ENCODE results near the gene LDB2. TPM values are rescaled to one million over a fixed set of nuclear protein-coding genes. Genes with fewer than 3 reads are reported as not detected.

Gene LDB2
- total and polyA plus RNA-seq, 2 donors (not counting 1 experiment from before 2014, with no cell fraction given), result not detected

- 100% methylated on average over 2 of the region's 6 CpGs for WGBS (ENCODE audit: insufficient coverage)
- Histone ChIP-seq H3K79me2 (ENCODE audit: control insufficient read depth, insufficient read depth, low read length) (no peaks in the 10 kb centered on the region), H3K4me2 (replicated peaks; ENCODE audit: low read depth, low read length, poor library complexity, severe bottlenecking) (no peak overlapping the region), H3K9me3 (ENCODE audit: control extremely low read depth in 1 of 3, control insufficient read depth in 2 of 3, insufficient read depth in 1 of 3, low read length in 2 of 3) (peaks cover 0 to 3% (median 0%) of the 10 kb centered on the region in 3 donors), H2AFZ (ENCODE audit: insufficient read depth, low read depth, low read length, poor library complexity, severe bottlenecking) (no peak overlapping the region), H3K36me3 (replicated peaks in 1 of 2; ENCODE audit: control extremely low read depth in 1 of 2, control insufficient read depth in 1 of 2, extremely low read depth in 1 of 2, insufficient read depth in 2 of 2, low read length in 1 of 2) (no peaks in the 10 kb centered on the region), H3K9ac (ENCODE audit: low read length) (no peak overlapping the region), H3K4me3 (ENCODE audit: control extremely low read depth in 1 of 5, extremely low read depth in 1 of 5, insufficient read depth in 1 of 5, low read depth in 2 of 5, low read length in 4 of 5) (no peak overlapping the region), H4K20me1 (ENCODE audit: control insufficient read depth, insufficient read depth, low read length, poor library complexity, severe bottlenecking) (no peaks in the 10 kb centered on the region), H3K27me3 (replicated peaks in 1 of 4; ENCODE audit: control extremely low read depth in 1 of 4, control insufficient read depth in 3 of 4, insufficient read depth in 4 of 4, low read length in 3 of 4) (no peaks in the 10 kb centered on the region), H3K27ac (ENCODE audit: low read length in 2 of 2) (no peak overlapping the region), H3K4me1 (ENCODE audit: control insufficient read depth in 2 of 2, insufficient read depth in 2 of 2, low read length in 2 of 2) (no peaks in the 10 kb centered on the region)
- Mint-ChIP-seq H3K4me3 (no peak overlapping the region), H3K9me3 (ENCODE audit: insufficient read depth) (no peaks in the 10 kb centered on the region), H3K27ac (no peak overlapping the region), H3K27me3 (no peaks in the 10 kb centered on the region), H3K4me1 (no peaks in the 10 kb centered on the region)
- ChIA-PET CTCF (no interaction called here), POLR2A (no interaction called here)
- TF ChIP-seq EZH2 (IDR thresholded peaks at IDR 0.05; ENCODE audit: borderline replicate concordance, insufficient read depth, low read depth, low read length, poor library complexity, severe bottlenecking) (no peak), CTCF (IDR thresholded peaks at IDR 0.05) (no peak)
- ATAC-seq (ENCODE audit: low read depth), result no peak
- intact Hi-C loops (cut with micrococcal nuclease), result no loop called here
- no peak for DNase-seq
Measured at GRCh38 chr4:16785793-16786527, 112.5 kb downstream of the LDB2 start.

- Mint-ChIP-seq H3K27ac (no peak overlapping the region), H3K9me3 (ENCODE audit: insufficient read depth) (peaks cover 3% of the 10 kb centered on the region), H3K4me1 (no peaks in the 10 kb centered on the region), H3K4me3 (no peak overlapping the region), H3K27me3 (no peaks in the 10 kb centered on the region)
- H3K79me2 ChIP-seq (ENCODE audit: control insufficient read depth, insufficient read depth, low read length), result no peaks in the 10 kb centered on the region
- H3K4me3 ChIP-seq (ENCODE audit: control extremely low read depth in 1 of 5, extremely low read depth in 1 of 5, insufficient read depth in 1 of 5, low read depth in 2 of 5, low read length in 4 of 5), result no peak overlapping the region
- H2AFZ ChIP-seq (ENCODE audit: insufficient read depth, low read depth, low read length, poor library complexity, severe bottlenecking), result no peak overlapping the region
- DNase-seq, result no peak
- H3K4me2 ChIP-seq (replicated peaks; ENCODE audit: low read depth, low read length, poor library complexity, severe bottlenecking), result no peak overlapping the region
- H3K9ac ChIP-seq (ENCODE audit: low read length), result no peak overlapping the region
- peaks cover 0 to 3% (median 0%) of the 10 kb centered on the region in 3 donors for H3K9me3 ChIP-seq (ENCODE audit: control extremely low read depth in 1 of 3, control insufficient read depth in 2 of 3, insufficient read depth in 1 of 3, low read length in 2 of 3)
- no peaks in the 10 kb centered on the region for H3K27me3 ChIP-seq (replicated peaks in 1 of 4; ENCODE audit: control extremely low read depth in 1 of 4, control insufficient read depth in 3 of 4, insufficient read depth in 4 of 4, low read length in 3 of 4)
- H3K27ac ChIP-seq (ENCODE audit: low read length in 2 of 2), result no peak overlapping the region
- ChIA-PET CTCF (no interaction called here), POLR2A (no interaction called here)
- no peaks in the 10 kb centered on the region for H3K36me3 ChIP-seq (replicated peaks in 1 of 2; ENCODE audit: control extremely low read depth in 1 of 2, control insufficient read depth in 1 of 2, extremely low read depth in 1 of 2, insufficient read depth in 2 of 2, low read length in 1 of 2)
- 93% methylated on average over 4 of the region's 4 CpGs for WGBS (ENCODE audit: insufficient coverage)
- no peaks in the 10 kb centered on the region for H4K20me1 ChIP-seq (ENCODE audit: control insufficient read depth, insufficient read depth, low read length, poor library complexity, severe bottlenecking)
- no peak for TF ChIP-seq EZH2 (IDR thresholded peaks at IDR 0.05; ENCODE audit: borderline replicate concordance, insufficient read depth, low read depth, low read length, poor library complexity, severe bottlenecking)
- no peaks in the 10 kb centered on the region for H3K4me1 ChIP-seq (ENCODE audit: control insufficient read depth in 2 of 2, insufficient read depth in 2 of 2, low read length in 2 of 2)
- no peak for ATAC-seq (ENCODE audit: low read depth)
- intact Hi-C loops (cut with micrococcal nuclease), result no loop called here
Measured at GRCh38 chr4:16783119-16783518, 115.3 kb downstream of the LDB2 start.
